ENCODE measurements around the gene ACSM2B. TPM values are rescaled to one million over a fixed set of nuclear protein-coding genes. Genes with fewer than 3 reads are reported as not detected.

Gene ACSM2B
- total and polyA plus RNA-seq, 2 donors, result 0.28 to 0.37 TPM

Small RNA genes within 50 kb of the gene (small RNA-seq; reads per million reads assigned to genes)
- gene AC141273.3, result not detected

Other genes starting within 250 kb of the ACSM2B start
- 0.79 TPM for gene GP2, start 248.9 kb downstream of the ACSM2B start, total RNA-seq
- 0.95 TPM for gene GP2, start 248.9 kb downstream of the ACSM2B start, polyA plus RNA-seq
- not detected for gene UMOD, start 223.7 kb downstream of the ACSM2B start, total RNA-seq
- not detected for gene UMOD, start 223.7 kb downstream of the ACSM2B start, polyA plus RNA-seq
- not detected for gene PDILT, start 171.6 kb downstream of the ACSM2B start, total RNA-seq
- gene PDILT, start 171.6 kb downstream of the ACSM2B start, polyA plus RNA-seq, result not detected
- gene ACSM5, start 166.8 kb downstream of the ACSM2B start, total RNA-seq, result 0.32 TPM
- gene ACSM5, start 166.8 kb downstream of the ACSM2B start, polyA plus RNA-seq, result 3.0 TPM
- gene ACSM2A, start 124.8 kb downstream of the ACSM2B start, total RNA-seq, result not detected
- 0.33 TPM for gene ACSM2A, start 124.8 kb downstream of the ACSM2B start, polyA plus RNA-seq
- 1.0 TPM for gene ACSM1, start 121.3 kb upstream of the ACSM2B start, total RNA-seq
- 0.68 TPM for gene ACSM1, start 121.3 kb upstream of the ACSM2B start, polyA plus RNA-seq
- gene THUMPD1, start 165.5 kb upstream of the ACSM2B start, total RNA-seq, result 74.9 TPM
- gene THUMPD1, start 165.5 kb upstream of the ACSM2B start, polyA plus RNA-seq, result 44.4 TPM
- gene ACSM3, start 187.6 kb upstream of the ACSM2B start, total RNA-seq, result 11.3 TPM
- gene ACSM3, start 187.6 kb upstream of the ACSM2B start, polyA plus RNA-seq, result 3.5 TPM
- 45.6 TPM for gene ERI2, start 230.1 kb upstream of the ACSM2B start, total RNA-seq
- 12.5 TPM for gene ERI2, start 230.1 kb upstream of the ACSM2B start, polyA plus RNA-seq
- gene REXO5, start 230.2 kb upstream of the ACSM2B start, total RNA-seq, result 16.1 TPM
- 3.0 TPM for gene REXO5, start 230.2 kb upstream of the ACSM2B start, polyA plus RNA-seq

All from urinary bladder (tissue), 2 donors.